CD1c-positive myeloid dendritic cell (primary cell): ENCODE results near the gene PRSS27.
"Not testable (repeated sequence)": the region's sequence is repeated elsewhere in the genome, so short reads cannot be mapped to it uniquely, and the experiment has no call there.

Source experiments
- DNase-seq: peaks from one replicate; pipeline ENCODE4 v3.0.0-alpha.2; 2016; ENCODE audit errors: extremely low spot score

The PRSS27 gene

GRCh38 chr16:2696601-2697250, 23.3 kb downstream of the PRSS27 start:
- DNase-seq = not testable (repeated sequence)

GRCh38 chr16:2692948-2693651, 26.9 kb downstream of the PRSS27 start:
- no peak for DNase-seq

- DNase-seq = no peak
Measured at GRCh38 chr16:2692251-2692947, 27.6 kb downstream of the PRSS27 start.

- no peak for DNase-seq
Measured at GRCh38 chr16:2691491-2692248, 28.4 kb downstream of the PRSS27 start.

- no peak for DNase-seq
Measured at GRCh38 chr16:2690852-2691251, 29.2 kb downstream of the PRSS27 start.

- DNase-seq = peak; percentile 49
Measured at GRCh38 chr16:2689968-2690801, 29.8 kb downstream of the PRSS27 start.

GRCh38 chr16:2689422-2689821, 30.6 kb downstream of the PRSS27 start:
- DNase-seq = not testable (repeated sequence)

- no peak for DNase-seq
Measured at GRCh38 chr16:2687531-2688308, 32.3 kb downstream of the PRSS27 start.

- DNase-seq = peak; percentile 88
Measured at GRCh38 chr16:2686912-2687507, 33.0 kb downstream of the PRSS27 start.

- not testable (repeated sequence) for DNase-seq
Measured at GRCh38 chr16:2686075-2686474, 33.9 kb downstream of the PRSS27 start.

GRCh38 chr16:2683041-2683440, 37.0 kb downstream of the PRSS27 start:
- not testable (repeated sequence) for DNase-seq

- DNase-seq = peak; percentile 99
Measured at GRCh38 chr16:2682209-2683021, 37.6 kb downstream of the PRSS27 start, which contains the start of gene KCTD5. Gene KCTD5 (plus strand): TSS chr16:2682523. CDS start chr16:2682549, 26 bp downstream.

GRCh38 chr16:2680360-2680759, 39.7 kb downstream of the PRSS27 start:
- not testable (repeated sequence) for DNase-seq

- DNase-seq = not testable (repeated sequence)
Measured at GRCh38 chr16:2679902-2680301, 40.1 kb downstream of the PRSS27 start.

GRCh38 chr16:2678206-2678965, 41.6 kb downstream of the PRSS27 start:
- not testable (repeated sequence) for DNase-seq

- DNase-seq = not testable (repeated sequence)
Measured at GRCh38 chr16:2676937-2677336, 43.1 kb downstream of the PRSS27 start.

GRCh38 chr16:2675714-2676113, 44.3 kb downstream of the PRSS27 start:
- DNase-seq = no peak

GRCh38 chr16:2675021-2675420, 45.0 kb downstream of the PRSS27 start:
- no peak for DNase-seq
